Measurements from ENCODE around the gene WDR4.
"Not testable (repeated sequence)": the region's sequence is repeated elsewhere in the genome, so short reads cannot be mapped to it uniquely, and the experiment has no call there.

The WDR4 gene

DNA sequence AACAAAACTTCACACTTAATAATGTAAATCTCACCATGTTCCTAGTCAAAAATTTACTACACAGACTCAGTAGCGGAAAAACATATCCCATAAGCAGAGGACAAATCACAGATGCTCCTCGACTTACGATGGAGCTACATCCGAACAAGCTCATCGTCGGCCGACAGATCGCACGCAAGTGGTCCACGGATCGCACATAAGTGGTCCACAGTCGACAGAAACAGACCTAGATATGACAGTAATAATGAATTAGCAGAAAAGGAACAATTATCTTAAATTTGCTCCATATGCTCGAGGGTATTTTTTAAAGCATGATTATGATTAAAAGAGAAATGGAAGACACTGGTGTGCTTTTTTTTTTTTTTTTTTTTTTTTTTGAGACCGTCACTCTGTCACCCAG is 36.3 kb downstream of the WDR4 start:
- Mint-ChIP-seq H3K4me1 (peaks cover 3 to 9% of the 10 kb centered on the region in 2 donors), H3K36me3 (peaks cover 46 to 55% of the 10 kb centered on the region in 2 donors), H3K27ac (no peak overlapping the region), H3K27me3 (no peaks in the 10 kb centered on the region), H3K9me3 (no peaks in the 10 kb centered on the region), H3K4me3 (no peak overlapping the region)
- DNase-seq (no peak), ATAC-seq (replicated peaks) (no peak)

DNA sequence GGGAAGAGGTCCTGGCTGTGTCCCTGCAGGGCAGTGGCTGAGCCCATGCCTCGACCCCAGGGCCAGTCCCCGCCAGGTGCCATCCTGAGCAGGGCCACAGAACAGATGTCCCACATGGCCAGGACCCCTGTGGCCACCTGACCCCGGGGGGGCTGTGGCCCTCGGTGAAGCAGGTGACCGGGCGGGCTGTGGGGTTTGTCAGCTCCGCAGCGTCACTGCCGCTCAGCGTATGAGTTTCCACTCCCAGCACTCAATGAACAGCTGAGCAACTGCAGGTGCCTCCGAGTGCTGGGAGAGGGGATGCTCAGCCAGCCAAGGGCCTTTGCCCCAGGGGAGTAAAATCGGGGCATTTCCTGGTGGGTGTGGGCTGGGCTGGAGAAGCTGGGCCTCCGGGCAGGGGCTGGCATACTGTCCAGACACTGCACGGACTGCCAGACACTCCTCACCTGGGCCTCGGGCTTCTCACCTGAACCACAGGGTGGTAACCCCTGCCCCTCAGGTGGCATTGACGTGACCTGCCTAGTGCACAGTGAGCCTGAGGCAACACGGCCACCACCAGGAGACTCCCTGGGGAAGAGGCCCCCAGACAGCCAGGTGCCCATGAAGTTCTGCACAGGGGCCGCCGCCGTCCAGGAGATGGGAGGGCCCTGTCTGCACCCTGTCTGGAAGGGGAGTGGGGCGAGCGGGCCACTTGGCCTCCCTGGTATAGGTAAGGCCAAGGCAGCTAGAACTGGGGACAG is 37.3 kb downstream of the WDR4 start:
- peaks cover 43 to 48% of the 10 kb centered on the region in 2 donors for H3K36me3 Mint-ChIP-seq
- not testable (repeated sequence) for H3K27ac Mint-ChIP-seq; H3K4me1 Mint-ChIP-seq; ATAC-seq (replicated peaks); H3K27me3 Mint-ChIP-seq; H3K9me3 Mint-ChIP-seq; H3K4me3 Mint-ChIP-seq; DNase-seq

DNA sequence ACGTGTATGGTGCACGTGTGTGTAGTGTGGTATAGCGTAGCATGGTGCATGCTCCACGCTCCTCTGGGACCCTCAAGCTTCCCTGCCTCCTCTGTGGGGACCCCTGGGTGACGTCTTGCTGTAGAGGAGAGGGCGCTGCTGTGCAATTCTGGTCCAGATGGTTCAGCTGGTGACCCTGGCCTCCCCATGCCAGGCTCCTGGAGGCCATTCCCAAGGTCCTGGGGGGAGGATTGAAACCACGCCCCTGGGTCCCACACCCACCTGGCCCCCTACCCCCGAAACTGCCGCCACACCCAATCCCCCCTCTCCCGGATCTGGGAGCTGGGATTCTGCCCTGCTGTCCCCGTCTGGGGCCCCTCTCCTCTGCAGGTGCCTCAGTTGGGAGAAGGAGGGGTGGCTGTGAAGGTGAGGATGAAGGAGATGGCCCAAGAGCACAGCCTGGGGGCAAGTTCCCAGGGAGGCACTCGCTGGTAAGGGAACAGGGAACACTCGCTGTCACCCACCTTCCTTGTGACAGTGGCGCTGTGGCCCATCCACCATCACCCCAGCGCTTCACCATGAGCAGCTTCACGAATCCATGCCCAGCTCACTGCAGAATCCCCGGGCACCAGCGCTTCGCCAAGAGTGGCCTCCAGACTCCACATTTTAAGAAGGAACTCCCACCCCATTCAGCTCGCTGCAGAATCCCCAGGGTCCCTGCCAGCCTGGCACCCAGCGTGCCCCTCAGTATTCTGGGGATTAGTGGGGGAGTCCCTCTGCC is 38.0 kb downstream of the WDR4 start:
- H3K4me1 Mint-ChIP-seq = peaks cover 3 to 9% of the 10 kb centered on the region in 2 donors
- H3K27ac Mint-ChIP-seq = no peak overlapping the region
- H3K36me3 Mint-ChIP-seq = peaks cover 41 to 47% of the 10 kb centered on the region in 2 donors
- no peak overlapping the region for H3K4me3 Mint-ChIP-seq
- DNase-seq = no peak
- no peaks in the 10 kb centered on the region for H3K9me3 Mint-ChIP-seq
- no peak for ATAC-seq (replicated peaks)
- H3K27me3 Mint-ChIP-seq = no peaks in the 10 kb centered on the region

DNA sequence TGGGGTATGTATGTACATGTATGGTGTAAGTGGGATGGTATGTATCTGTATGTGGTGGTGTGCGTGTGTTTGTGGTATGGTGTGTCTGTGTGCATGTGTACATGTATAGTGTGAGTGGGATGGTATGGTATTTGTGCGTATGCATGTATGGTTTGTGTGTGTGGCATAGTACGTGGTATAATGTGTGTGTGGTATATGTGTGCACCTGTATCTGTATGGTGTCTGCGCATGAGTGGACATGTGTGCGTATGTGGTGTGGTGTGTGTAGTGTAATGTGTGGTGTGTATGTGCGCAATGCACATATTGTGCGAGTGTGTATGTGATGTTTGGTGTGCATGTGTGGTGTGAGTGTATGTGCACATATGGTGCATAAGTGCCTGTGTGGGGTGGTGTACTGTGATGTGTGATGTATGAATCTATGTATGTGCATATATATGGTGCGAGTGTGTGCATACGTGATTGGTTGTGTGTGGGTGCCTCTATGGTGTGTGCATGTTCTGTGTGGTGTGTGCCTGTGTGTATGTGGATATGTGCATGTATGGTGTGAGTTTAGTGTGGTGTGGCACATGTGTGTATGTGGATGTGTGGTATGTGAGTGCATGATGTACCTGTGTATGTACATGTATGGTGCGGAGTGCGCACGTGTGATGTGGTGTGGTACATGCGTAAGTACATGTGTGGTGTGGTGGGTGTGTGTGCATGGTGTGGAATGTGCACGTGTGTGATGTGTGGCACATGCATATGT is 38.8 kb downstream of the WDR4 start:
- peaks cover 0 to 9% of the 10 kb centered on the region in 2 donors for H3K4me1 Mint-ChIP-seq

DNA sequence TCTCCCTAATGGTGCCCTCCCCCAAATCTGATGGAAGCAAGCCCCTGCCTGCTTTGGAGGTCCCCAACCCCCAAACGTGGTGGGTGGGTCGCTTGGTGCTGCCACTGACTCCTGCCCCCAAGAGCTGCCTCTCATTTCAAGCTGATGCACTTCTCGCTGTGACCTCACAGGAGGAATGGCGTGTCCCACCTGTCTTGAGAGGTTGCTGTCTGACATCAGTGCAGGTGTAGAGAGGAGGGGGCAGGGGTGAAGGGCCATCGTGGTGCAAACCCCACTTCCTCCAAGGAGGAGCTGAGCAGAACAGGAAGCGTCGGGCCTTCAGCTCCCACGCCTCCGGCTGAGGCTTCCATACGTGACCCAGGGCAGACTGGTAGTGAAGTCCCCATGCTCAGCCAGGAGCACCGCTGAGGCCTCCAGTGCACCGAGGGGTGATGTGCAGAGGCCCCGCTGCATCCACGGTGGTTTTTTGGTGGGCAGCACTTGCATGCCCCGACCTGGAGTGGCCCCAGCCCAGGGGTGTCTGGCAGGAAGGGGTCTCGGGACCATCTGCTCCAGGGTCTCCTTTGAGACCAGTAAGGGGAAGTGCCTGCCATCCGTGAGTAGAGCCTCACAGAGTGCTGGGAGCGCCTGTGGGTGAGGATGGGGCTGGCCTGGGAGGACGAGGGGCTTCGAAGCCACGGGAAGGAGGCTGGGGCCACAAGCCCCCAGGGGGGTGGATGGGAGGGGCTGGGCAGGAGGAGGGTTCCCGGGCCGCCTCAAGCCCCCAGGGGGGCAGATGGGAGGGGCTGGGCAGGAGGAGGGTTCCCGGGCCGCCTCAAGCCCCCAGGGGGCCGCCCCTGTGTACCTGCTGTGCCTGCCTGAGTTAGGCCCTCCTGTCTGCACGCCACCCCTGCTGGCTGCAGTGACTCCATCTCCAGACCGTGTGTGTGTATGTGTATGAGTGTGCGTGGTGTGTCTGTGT is 39.8 kb downstream of the WDR4 start:
- no peak for DNase-seq

More for the DNA sequence above, 38.8 kb downstream of the WDR4 start:
- DNase-seq = no peak
- Mint-ChIP-seq H3K36me3 (peaks cover 36 to 42% of the 10 kb centered on the region in 2 donors), H3K9me3 (no peaks in the 10 kb centered on the region), H3K4me3 (no peak overlapping the region), H3K27ac (no peak overlapping the region), H3K27me3 (no peaks in the 10 kb centered on the region)
- no peak for ATAC-seq (replicated peaks)

DNA sequence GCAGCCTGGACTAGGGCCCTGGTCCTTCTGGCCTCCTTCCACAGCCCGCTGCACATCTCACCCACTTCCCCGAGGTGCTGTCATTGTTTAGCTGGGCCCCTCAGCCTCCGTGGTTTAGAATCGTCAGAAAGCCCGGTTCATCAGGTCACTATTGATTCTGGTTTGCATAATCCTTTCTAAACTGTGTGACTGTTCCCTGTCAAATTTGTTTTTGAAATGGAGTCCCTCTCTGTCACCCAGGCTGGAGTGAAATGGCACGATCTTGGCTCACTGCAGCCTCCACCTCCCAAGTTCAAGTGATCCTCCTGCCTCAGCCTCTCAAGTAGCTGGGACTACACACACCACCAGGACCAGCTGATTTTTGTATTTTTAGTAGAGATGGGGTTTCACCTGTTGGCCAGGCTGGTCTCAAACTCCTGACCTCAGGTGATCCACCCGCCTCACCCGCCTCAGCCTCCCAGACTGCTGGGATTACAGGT is 41.1 kb downstream of the WDR4 start:
- H3K9me3 Mint-ChIP-seq; ATAC-seq (replicated peaks); H3K27ac Mint-ChIP-seq; DNase-seq; H3K27me3 Mint-ChIP-seq: not testable (repeated sequence)
- Mint-ChIP-seq H3K4me3 (peak overlapping the region in 1 of 2 donors; percentile 6), H3K36me3 (peaks cover 25 to 33% of the 10 kb centered on the region in 2 donors), H3K4me1 (peaks cover 9 to 17% of the 10 kb centered on the region in 2 donors)

More for the DNA sequence above, 39.8 kb downstream of the WDR4 start:
- Mint-ChIP-seq H3K36me3 (peaks cover 30 to 38% of the 10 kb centered on the region in 2 donors), H3K4me3 (peak overlapping the region in 1 of 2 donors; percentile 9), H3K27ac (peak overlapping the region; percentile 70), H3K9me3 (no peaks in the 10 kb centered on the region), H3K4me1 (peaks cover 2 to 9% of the 10 kb centered on the region in 2 donors), H3K27me3 (no peaks in the 10 kb centered on the region)
- peak in 1 of 2 donors; percentile 33 for ATAC-seq (replicated peaks)

DNA sequence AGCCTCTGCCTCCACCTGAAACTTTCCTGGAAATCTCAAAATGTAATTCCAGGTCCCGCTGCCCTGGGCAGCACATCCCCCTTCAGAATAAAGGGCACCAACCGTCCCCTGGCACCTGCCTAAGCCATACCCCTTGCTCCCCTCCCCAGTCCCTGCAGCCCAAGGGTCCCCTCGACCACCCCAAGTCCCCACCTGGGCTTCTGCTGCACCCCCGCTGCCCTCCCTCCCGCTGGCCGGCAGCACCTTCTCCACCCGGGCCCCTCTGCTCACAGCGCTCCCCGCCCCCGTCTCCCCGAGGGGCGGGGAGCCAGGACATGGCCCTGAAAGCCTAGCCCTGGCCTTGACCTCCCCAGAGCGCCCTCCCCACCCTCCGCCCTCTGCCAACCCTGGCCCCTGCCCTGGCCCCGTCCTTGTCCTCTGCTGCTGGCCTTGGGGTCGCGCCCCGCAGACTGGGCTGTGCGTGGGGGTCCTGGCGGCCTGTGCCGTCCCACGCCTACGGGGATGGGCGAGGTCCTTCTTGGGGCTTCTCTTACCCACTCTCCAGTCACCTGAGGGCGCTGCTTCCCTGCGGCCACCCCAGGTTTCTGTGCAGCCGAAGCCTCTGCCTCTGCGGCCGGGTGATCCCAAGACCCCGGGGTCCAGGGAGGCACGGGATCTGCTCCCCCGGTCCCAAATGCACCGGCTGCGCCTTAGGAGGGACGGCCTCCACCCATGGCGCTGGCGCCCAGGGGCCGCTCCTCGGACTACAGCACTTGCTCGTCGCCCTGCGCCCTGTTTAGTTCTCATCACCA is 41.7 kb downstream of the WDR4 start:
- no peak for ATAC-seq (replicated peaks)
- Mint-ChIP-seq H3K27me3 (no peaks in the 10 kb centered on the region), H3K36me3 (peaks cover 20 to 28% of the 10 kb centered on the region in 2 donors)

DNA sequence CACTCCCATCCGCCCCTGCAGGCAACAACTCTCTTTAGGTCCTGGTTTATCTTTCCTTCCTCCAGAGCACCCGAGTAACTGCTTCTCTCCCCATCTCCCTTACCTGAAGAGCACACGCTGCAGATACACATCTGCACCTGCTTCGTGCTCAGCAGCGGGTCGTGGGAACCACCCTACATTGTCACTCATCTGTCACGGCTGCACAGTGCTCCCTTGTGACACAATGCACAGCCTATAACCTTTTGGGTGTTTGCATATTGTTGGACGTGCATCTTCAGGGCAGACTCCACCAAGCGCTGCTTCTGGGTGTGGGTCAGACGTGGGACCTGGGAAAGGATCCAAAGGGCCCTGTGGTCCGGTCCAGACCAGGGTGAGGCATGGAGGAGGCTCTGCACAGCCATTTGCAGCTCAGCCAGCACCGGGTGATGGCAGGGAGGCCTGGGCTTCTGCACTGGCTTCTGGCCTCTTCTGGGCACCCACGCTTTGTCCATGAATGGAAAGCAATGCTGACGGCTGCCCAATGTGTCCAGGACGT is 42.5 kb downstream of the WDR4 start:
- peak overlapping the region in 1 of 2 donors; percentile 43 for H3K4me3 Mint-ChIP-seq

More for the DNA sequence above, 41.7 kb downstream of the WDR4 start:
- peaks cover 15 to 23% of the 10 kb centered on the region in 2 donors for H3K4me1 Mint-ChIP-seq
- peak overlapping the region; percentile 6 to 43 for H3K4me3 Mint-ChIP-seq
- H3K9me3 Mint-ChIP-seq = no peaks in the 10 kb centered on the region
- DNase-seq = no peak
- peak overlapping the region; percentile 74 for H3K27ac Mint-ChIP-seq

DNA sequence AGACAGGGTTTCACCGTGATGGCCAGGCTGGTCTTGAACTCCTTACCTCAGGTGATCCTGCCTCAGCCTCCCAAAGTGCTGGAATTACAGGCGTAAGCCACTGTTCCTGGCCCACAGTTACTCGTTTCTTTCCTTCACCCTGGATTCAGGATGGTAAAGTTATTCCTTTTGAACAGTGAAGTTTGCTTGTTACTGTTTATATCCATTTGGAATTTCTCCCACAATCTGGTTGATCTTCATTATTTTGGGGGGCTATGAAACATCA is 43.0 kb downstream of the WDR4 start:
- ATAC-seq (replicated peaks) (no peak), DNase-seq (no peak)
- Mint-ChIP-seq H3K9me3 (no peaks in the 10 kb centered on the region), H3K27me3 (no peaks in the 10 kb centered on the region), H3K36me3 (peaks cover 19 to 28% of the 10 kb centered on the region in 2 donors), H3K4me3 (no peak overlapping the region), H3K4me1 (peaks cover 16 to 25% of the 10 kb centered on the region in 2 donors), H3K27ac (peak overlapping the region; percentile 74)

More for the DNA sequence above, 42.5 kb downstream of the WDR4 start:
- Mint-ChIP-seq H3K36me3 (peaks cover 19 to 28% of the 10 kb centered on the region in 2 donors), H3K4me1 (peaks cover 15 to 25% of the 10 kb centered on the region in 2 donors), H3K9me3 (no peaks in the 10 kb centered on the region), H3K27ac (peak overlapping the region; percentile 74), H3K27me3 (no peaks in the 10 kb centered on the region)
- DNase-seq (no peak), ATAC-seq (replicated peaks) (no peak)

DNA sequence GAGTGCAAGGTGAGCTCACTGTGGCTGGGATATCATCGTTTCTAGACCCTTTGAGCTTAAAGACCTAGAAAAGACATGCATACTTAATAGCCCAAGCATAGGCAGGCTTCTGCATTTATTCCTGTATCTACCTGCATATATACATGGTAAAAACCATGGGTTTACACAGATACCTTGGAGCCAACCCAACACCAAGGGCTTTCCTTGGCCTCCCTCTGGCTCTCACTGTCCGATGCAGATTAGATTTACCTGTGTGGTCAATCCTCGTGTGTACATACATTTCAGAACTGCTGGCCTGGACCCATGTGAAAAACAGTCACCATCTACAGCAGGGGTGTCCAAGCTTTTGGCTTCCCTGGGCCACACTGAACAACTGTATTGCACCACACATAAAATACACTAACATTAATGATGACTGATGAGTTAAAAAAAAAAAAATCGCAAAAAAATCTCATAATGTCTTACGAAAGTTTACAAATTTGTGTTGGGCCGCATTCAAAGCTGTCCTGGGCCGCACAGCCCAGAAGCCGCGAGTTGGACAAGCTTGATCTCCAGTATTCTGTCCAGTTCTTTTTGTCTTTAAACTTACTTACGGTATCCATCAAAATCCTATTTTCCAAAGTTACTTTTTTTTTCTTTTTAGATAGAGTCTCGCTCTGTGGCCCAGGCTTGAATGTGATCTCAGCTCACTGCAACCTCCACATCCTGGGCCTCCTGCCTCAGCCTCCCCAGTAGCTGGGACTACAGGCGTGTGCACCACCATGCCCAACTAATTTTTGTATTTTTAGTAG is 43.5 kb downstream of the WDR4 start:
- no peak overlapping the region for H3K4me3 Mint-ChIP-seq
- H3K27me3 Mint-ChIP-seq = peaks cover 0 to under 1% of the 10 kb centered on the region in 2 donors
- no peaks in the 10 kb centered on the region for H3K9me3 Mint-ChIP-seq
- ATAC-seq (replicated peaks) (no peak), DNase-seq (no peak)
- peak overlapping the region; percentile 68 for H3K27ac Mint-ChIP-seq
- H3K36me3 Mint-ChIP-seq = peaks cover 19 to 28% of the 10 kb centered on the region in 2 donors
- H3K4me1 Mint-ChIP-seq = peaks cover 17 to 29% of the 10 kb centered on the region in 2 donors

DNA sequence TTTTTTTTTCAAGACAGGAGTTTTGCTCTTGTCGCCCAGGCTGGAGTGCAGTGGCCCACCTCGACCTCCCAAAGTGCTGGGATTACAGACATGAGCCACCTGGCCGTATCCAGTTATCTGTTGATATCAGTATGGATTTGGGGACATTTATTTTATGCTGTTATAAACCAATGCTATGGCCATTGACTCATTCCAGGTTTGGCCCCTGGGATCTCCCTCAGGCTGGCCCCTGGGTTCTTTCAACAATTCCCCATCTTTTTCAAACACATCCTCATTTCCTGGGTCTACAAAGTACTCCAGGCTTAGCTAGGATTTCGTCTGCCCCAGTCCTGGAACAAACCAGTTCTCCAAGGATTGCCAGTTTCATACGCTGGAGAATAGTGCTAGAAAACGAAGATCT is 44.1 kb downstream of the WDR4 start:
- peak overlapping the region; percentile 2 for H3K27ac Mint-ChIP-seq
- no peak overlapping the region for H3K4me3 Mint-ChIP-seq
- peaks cover 19 to 28% of the 10 kb centered on the region in 2 donors for H3K36me3 Mint-ChIP-seq
- ATAC-seq (replicated peaks) (no peak), DNase-seq (no peak)
- peaks cover 0 to 6% of the 10 kb centered on the region in 2 donors for H3K27me3 Mint-ChIP-seq
- H3K4me1 Mint-ChIP-seq = peaks cover 20 to 32% of the 10 kb centered on the region in 2 donors
- H3K9me3 Mint-ChIP-seq = no peaks in the 10 kb centered on the region

DNA sequence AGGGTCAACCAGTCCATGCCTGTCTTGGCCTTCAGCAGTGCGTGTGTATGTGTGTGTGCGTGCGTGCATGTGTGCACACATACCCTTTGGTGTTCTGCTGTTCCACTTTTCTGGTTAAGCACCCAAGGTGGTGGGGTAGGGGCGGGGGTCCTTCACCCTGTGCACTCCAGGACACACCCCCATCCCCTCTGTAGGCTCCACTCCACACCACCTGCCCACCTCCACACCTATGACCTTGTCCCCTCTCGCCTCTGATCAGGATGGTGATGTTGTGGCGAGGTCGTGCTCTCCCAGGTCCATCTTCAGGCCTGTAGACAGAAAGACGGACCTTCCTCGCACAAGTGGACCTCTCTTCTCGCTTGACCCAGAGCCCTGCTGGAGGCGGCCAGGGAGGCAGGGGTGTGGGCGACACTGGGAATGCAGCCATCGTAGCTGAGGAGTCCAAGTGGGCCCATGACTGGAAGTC is 44.6 kb downstream of the WDR4 start:
- Mint-ChIP-seq H3K36me3 (peaks cover 19 to 28% of the 10 kb centered on the region in 2 donors), H3K27ac (peak overlapping the region; percentile 2), H3K4me3 (no peak overlapping the region), H3K27me3 (peaks cover 0 to 6% of the 10 kb centered on the region in 2 donors), H3K4me1 (peaks cover 20 to 32% of the 10 kb centered on the region in 2 donors), H3K9me3 (no peaks in the 10 kb centered on the region)
- ATAC-seq (replicated peaks) (peak in 1 of 2 donors; percentile 1), DNase-seq (no peak)

All from stimulated activated naive B cell treated with anti-CD40 and anti-IgM and Interleukin-4, amounts not matched to agents 10 μg/mL and 1 μg/mL and 100 μg/mL, for 72 hours (primary cell).